Measurements from ENCODE around the gene ATG14. TPM values are rescaled to one million over a fixed set of nuclear protein-coding genes. Genes with fewer than 3 reads are reported as not detected.

The ATG14 gene
- total RNA-seq, 2 experiments from 2014 or later, result 4.1 to 4.7 TPM

DNA sequence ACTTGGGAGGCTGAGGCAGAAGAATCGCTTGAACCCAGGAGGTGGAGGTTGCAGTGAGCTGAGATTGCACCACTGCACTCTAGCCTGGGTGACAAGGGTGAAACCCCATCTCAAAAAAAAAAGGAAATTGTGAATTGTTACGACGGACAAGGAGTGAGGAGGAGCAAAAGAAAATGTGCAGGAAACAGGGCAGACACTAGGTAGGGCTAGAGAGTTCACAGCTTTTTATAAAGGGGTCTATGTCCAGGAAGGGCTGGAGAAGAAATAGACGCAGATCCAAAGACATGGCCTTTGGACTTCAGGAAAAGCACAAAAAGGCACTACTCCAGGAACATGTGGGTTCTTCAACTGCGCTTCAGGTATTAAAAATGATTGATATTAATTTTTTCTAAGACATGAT lies 34.4 kb downstream of the ATG14 start:
- Histone ChIP-seq H3K4me1 (ENCODE audit: insufficient read depth, low read length, poor library complexity, severe bottlenecking) (no peaks in the 10 kb centered on the region), H3K79me2 (ENCODE audit: insufficient read depth, low read depth, low read length) (no peaks in the 10 kb centered on the region), H4K20me1 (ENCODE audit: insufficient read depth, low read length) (no peaks in the 10 kb centered on the region), H3K4me2 (ENCODE audit: low read length) (no peak overlapping the region), H3K9me2 (ENCODE audit: insufficient read depth, low read length) (no peaks in the 10 kb centered on the region), H2AFZ (ENCODE audit: low read length) (no peak overlapping the region), H3K9me3 (ENCODE audit: low read length) (no peaks in the 10 kb centered on the region), H3K36me3 (ENCODE audit: insufficient read depth, low read length) (peaks cover 19% of the 10 kb centered on the region), H3K4me3 (ENCODE audit: low read depth, low read length, poor library complexity, severe bottlenecking) (no peak overlapping the region), H3K27ac (ENCODE audit: low read depth, low read length, poor library complexity, severe bottlenecking) (no peak overlapping the region)
- intact Hi-C loops (cut with micrococcal nuclease; ENCODE audit: unreplicated experiment), result no loop called here
- no TSS peak for BruUV-seq (replicated peaks)
- ChIA-PET CTCF (ENCODE audit: unreplicated experiment) (no interaction called here), POLR2A (interaction anchor here (0.8 to 1.2 kb wide), 3 partner anchors 10 to 980 kb away, joined by 3 to 4 read pairs (median 3); no protein-coding TSS in a partner anchor)
- no peak for TF ChIP-seq CTCF (conservative IDR thresholded peaks at IDR 0.05; ENCODE audit: low read length)
- no peak for TF ChIP-seq EZH2phosphoT487 (IDR thresholded peaks at IDR 0.05; ENCODE audit: borderline replicate concordance, low read depth, low read length)
- no peak for DNase-seq (ENCODE audit: low spot score)

GRCh38 chr14:55374771-55375170 lies 36.9 kb downstream of the ATG14 start:
- no peak for DNase-seq (ENCODE audit: low spot score)
- H2AFZ ChIP-seq (ENCODE audit: low read length), result no peak overlapping the region
- no peaks in the 10 kb centered on the region for H3K9me2 ChIP-seq (ENCODE audit: insufficient read depth, low read length)
- H3K4me2 ChIP-seq (ENCODE audit: low read length), result no peak overlapping the region
- H3K79me2 ChIP-seq (ENCODE audit: insufficient read depth, low read depth, low read length), result no peaks in the 10 kb centered on the region
- TF ChIP-seq EZH2phosphoT487 (IDR thresholded peaks at IDR 0.05; ENCODE audit: borderline replicate concordance, low read depth, low read length) (no peak), CTCF (conservative IDR thresholded peaks at IDR 0.05; ENCODE audit: low read length) (no peak)
- no peaks in the 10 kb centered on the region for H3K4me1 ChIP-seq (ENCODE audit: insufficient read depth, low read length, poor library complexity, severe bottlenecking)
- peaks cover 11% of the 10 kb centered on the region for H3K36me3 ChIP-seq (ENCODE audit: insufficient read depth, low read length)
- POLR2A ChIA-PET, result interaction anchor here (0.5 to 1.4 kb wide), 5 partner anchors 9 to 1169 kb away, joined by 3 to 5 read pairs (median 3); no protein-coding TSS in a partner anchor
- no peaks in the 10 kb centered on the region for H3K9me3 ChIP-seq (ENCODE audit: low read length)
- intact Hi-C loops (cut with micrococcal nuclease; ENCODE audit: unreplicated experiment), result no loop called here
- CTCF ChIA-PET (ENCODE audit: unreplicated experiment), result no interaction called here
- no peaks in the 10 kb centered on the region for H4K20me1 ChIP-seq (ENCODE audit: insufficient read depth, low read length)
- BruUV-seq (replicated peaks), result no TSS peak
- no peak overlapping the region for H3K4me3 ChIP-seq (ENCODE audit: low read depth, low read length, poor library complexity, severe bottlenecking)
- H3K27ac ChIP-seq (ENCODE audit: low read depth, low read length, poor library complexity, severe bottlenecking), result no peak overlapping the region

DNA sequence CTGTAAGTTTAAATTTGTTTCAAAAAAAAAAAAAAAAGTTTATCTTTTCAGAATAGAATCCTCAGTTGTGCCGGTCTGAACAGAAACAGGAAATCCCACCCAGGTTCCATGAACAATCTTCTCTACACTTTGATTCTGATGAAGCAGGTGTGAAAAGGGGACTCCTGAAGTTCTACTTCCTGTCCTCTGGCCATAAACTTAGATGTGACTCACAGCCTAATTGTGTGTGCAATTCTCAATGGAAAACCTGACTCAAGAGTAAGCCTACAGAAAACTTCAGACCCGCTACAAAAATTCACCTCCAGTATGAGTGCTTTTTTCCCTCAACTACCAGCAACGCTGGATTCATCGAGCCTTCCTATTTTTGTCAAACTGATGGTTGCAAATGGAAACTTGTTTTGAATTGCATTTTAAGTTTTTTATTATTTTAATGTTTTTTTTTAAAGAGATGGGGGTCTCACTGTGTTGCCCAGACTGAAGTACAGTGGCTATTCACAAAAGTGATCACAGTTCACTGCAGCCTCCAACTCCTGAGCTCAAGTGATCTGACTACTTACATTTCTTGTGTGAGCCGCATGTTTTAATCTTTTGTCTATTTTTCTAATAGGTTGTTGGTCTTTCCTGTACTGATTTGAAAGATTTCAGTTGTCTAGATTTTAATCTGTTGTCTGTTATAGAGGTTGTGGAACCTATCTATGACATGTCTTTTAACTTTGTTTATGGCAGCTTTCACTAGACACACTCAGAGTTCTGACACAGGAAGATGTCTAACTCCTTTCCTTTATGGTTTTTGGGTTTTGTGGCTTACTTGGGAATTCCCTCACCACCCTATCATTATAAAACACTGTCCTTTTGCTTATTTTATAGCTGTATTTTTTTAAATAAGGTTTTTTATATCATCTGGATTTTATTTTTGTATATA lies 37.6 kb downstream of the ATG14 start:
- H3K4me3 ChIP-seq (ENCODE audit: low read depth, low read length, poor library complexity, severe bottlenecking), result no peak overlapping the region
- no peak overlapping the region for H2AFZ ChIP-seq (ENCODE audit: low read length)
- intact Hi-C loops (cut with micrococcal nuclease; ENCODE audit: unreplicated experiment), result no loop called here
- BruUV-seq (replicated peaks), result no TSS peak
- no peaks in the 10 kb centered on the region for H4K20me1 ChIP-seq (ENCODE audit: insufficient read depth, low read length)
- ChIA-PET CTCF (ENCODE audit: unreplicated experiment) (no interaction called here), POLR2A (interaction anchor here (0.6 to 1.4 kb wide), 3 partner anchors 10 to 17 kb away, joined by 3 to 5 read pairs (median 3); no protein-coding TSS in a partner anchor)
- H3K27ac ChIP-seq (ENCODE audit: low read depth, low read length, poor library complexity, severe bottlenecking), result no peak overlapping the region
- no peaks in the 10 kb centered on the region for H3K9me2 ChIP-seq (ENCODE audit: insufficient read depth, low read length)
- no peak overlapping the region for H3K4me2 ChIP-seq (ENCODE audit: low read length)
- H3K4me1 ChIP-seq (ENCODE audit: insufficient read depth, low read length, poor library complexity, severe bottlenecking), result no peaks in the 10 kb centered on the region
- TF ChIP-seq EZH2phosphoT487 (IDR thresholded peaks at IDR 0.05; ENCODE audit: borderline replicate concordance, low read depth, low read length) (no peak), CTCF (conservative IDR thresholded peaks at IDR 0.05; ENCODE audit: low read length) (no peak)
- H3K79me2 ChIP-seq (ENCODE audit: insufficient read depth, low read depth, low read length), result no peaks in the 10 kb centered on the region
- H3K9me3 ChIP-seq (ENCODE audit: low read length), result no peaks in the 10 kb centered on the region
- peak; percentile 5 for DNase-seq (ENCODE audit: low spot score)
- peaks cover 16% of the 10 kb centered on the region for H3K36me3 ChIP-seq (ENCODE audit: insufficient read depth, low read length)

All from OCI-LY7 (cell line).